ENCODE data around the gene PRICKLE2. TPM values are rescaled to one million over a fixed set of nuclear protein-coding genes. Genes with fewer than 3 reads are reported as not detected.

The PRICKLE2 gene
- total RNA-seq, 1 experiment from 2014 or later, result 3.2 TPM

DNA sequence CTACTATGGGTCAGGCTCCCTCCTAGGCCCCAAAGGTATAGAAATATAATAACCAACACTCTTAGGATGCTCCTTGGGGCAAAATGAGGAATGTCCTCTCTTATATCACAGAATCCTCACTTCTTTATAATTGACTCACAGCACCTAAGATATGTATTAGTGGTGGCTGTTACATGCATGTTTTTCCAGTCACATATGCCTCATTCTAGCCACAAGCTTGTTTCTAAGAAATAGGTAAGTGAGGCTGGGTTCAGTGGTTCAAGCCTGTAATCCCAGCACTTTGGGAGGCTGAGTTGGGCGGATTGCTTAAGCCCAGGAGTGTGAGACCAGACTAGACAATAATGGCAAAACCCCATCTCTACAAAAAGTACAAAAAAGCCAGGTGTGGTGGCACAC lies 144.0 kb downstream of the PRICKLE2 start:
- H4K91ac ChIP-seq (ENCODE audit: insufficient read length, low read depth, low read length), result no peak overlapping the region
- no peak overlapping the region for H2AFZ ChIP-seq (ENCODE audit: low read length)
- H3K27me3 Mint-ChIP-seq (ENCODE audit: low read depth), result no peaks in the 10 kb centered on the region; the same call in 1 of the 2 replicates
- no peak overlapping the region for H3T11ph ChIP-seq (ENCODE audit: low read length)
- no peak overlapping the region for H3K14ac ChIP-seq (ENCODE audit: insufficient read depth, low read length)
- no peak overlapping the region for H4K5ac ChIP-seq (ENCODE audit: insufficient read length, low read depth, low read length)
- no peak overlapping the region for H3K4me2 ChIP-seq (ENCODE audit: insufficient read depth, insufficient read length, low read length)
- H3K27ac ChIP-seq (ENCODE audit: insufficient read length, low read depth, low read length), result no peak overlapping the region
- H3K27ac Mint-ChIP-seq, result no peak overlapping the region
- no peak overlapping the region for H2BK5ac ChIP-seq (ENCODE audit: insufficient read length, low read length)
- no peak overlapping the region for H2BK120ac ChIP-seq (ENCODE audit: low read depth, low read length, poor library complexity, severe bottlenecking)
- no peak overlapping the region for H3K4me3 Mint-ChIP-seq
- no peaks in the 10 kb centered on the region for H3K79me2 ChIP-seq (ENCODE audit: insufficient read depth, low read length)
- DNase-seq, result no peak
- no peak overlapping the region for H2BK15ac ChIP-seq (ENCODE audit: low read depth, low read length)
- H3K23me2 ChIP-seq (ENCODE audit: insufficient read length, low read depth, low read length, poor library complexity, severe bottlenecking), result no peaks in the 10 kb centered on the region
- H3K4me1 Mint-ChIP-seq, result peaks cover 14 to 18% of the 10 kb centered on the region in 2 experiments
- H2BK12ac ChIP-seq (ENCODE audit: insufficient read length, low read depth, low read length), result no peak overlapping the region
- no peak overlapping the region for H3K4ac ChIP-seq (ENCODE audit: low read depth, low read length)
- WGBS (ENCODE audit: extremely low coverage, insufficient read length, low lambda C conversion rate), result no CpG with 5 or more reads among the region's 1 CpG
- H2AK5ac ChIP-seq (ENCODE audit: insufficient read length, low read length), result no peak overlapping the region
- peaks cover 0 to 4% (median 0%) of the 10 kb centered on the region in 3 experiments; a peak in 1 of 7 replicates for H3K36me3 Mint-ChIP-seq (ENCODE audit: insufficient read depth in 1 of 3, low read depth in 3 of 3)
- H3K9me3 Mint-ChIP-seq, result no peaks in the 10 kb centered on the region
- H3K27me3 ChIP-seq (ENCODE audit: insufficient read depth, low read length), result no peaks in the 10 kb centered on the region
- no peaks in the 10 kb centered on the region for H3K9me3 ChIP-seq (ENCODE audit: control insufficient read depth, low read depth, low read length)
- no peaks in the 10 kb centered on the region for H4K20me1 ChIP-seq (ENCODE audit: control insufficient read depth, insufficient read depth, insufficient read length)
- H3K18ac ChIP-seq (ENCODE audit: insufficient read length, low read depth, low read length), result no peak overlapping the region
- no peak overlapping the region for H2BK20ac ChIP-seq (ENCODE audit: low read depth, low read length, poor library complexity, severe bottlenecking)
- H3K56ac ChIP-seq (ENCODE audit: insufficient read length, low read depth, low read length), result no peak overlapping the region
- TF ChIP-seq, protein P1, sequence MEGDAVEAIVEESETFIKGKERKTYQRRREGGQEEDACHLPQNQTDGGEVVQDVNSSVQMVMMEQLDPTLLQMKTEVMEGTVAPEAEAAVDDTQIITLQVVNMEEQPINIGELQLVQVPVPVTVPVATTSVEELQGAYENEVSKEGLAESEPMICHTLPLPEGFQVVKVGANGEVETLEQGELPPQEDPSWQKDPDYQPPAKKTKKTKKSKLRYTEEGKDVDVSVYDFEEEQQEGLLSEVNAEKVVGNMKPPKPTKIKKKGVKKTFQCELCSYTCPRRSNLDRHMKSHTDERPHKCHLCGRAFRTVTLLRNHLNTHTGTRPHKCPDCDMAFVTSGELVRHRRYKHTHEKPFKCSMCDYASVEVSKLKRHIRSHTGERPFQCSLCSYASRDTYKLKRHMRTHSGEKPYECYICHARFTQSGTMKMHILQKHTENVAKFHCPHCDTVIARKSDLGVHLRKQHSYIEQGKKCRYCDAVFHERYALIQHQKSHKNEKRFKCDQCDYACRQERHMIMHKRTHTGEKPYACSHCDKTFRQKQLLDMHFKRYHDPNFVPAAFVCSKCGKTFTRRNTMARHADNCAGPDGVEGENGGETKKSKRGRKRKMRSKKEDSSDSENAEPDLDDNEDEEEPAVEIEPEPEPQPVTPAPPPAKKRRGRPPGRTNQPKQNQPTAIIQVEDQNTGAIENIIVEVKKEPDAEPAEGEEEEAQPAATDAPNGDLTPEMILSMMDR (conservative IDR thresholded peaks at IDR 0.05), result no peak
- H3K9ac ChIP-seq (ENCODE audit: extremely low read depth, insufficient read length, low read length), result no peak overlapping the region
- no peak overlapping the region for H4K8ac ChIP-seq (replicated peaks; ENCODE audit: insufficient read length, low read depth, low read length)
- H3K23ac ChIP-seq (ENCODE audit: insufficient read length, low read depth, low read length), result no peak overlapping the region
- H3K4me1 ChIP-seq (ENCODE audit: insufficient read depth, low read length), result peaks cover 6% of the 10 kb centered on the region
- H3K79me1 ChIP-seq (ENCODE audit: insufficient read depth, low read depth, low read length, poor library complexity, severe bottlenecking), result no peaks in the 10 kb centered on the region
